ENCODE data around the gene SLC6A20. TPM values are rescaled to one million over a fixed set of nuclear protein-coding genes. Genes with fewer than 3 reads are reported as not detected.

SLC6A20 gene
- not detected in 2 replicates for total RNA-seq

GRCh38 chr3:45795882-45796765 is at the start of gene SLC6A20:
Gene SLC6A20, minus strand, starts transcription at chr3:45796536. Its CDS starts 117 bp downstream, at chr3:45796419.

GRCh38 chr3:45841757-45842491 is 45.6 kb upstream of the SLC6A20 start, which contains the start of gene LZTFL1:
Gene LZTFL1, minus strand, starts transcription at chr3:45842119. Its CDS starts 128 bp downstream, at chr3:45841991.

Other genes starting within 250 kb of the SLC6A20 start
- gene LIMD1, start 201.8 kb downstream of the SLC6A20 start, total RNA-seq: 11.7 and 26.4 TPM in 2 replicates
- 29.1 and 40.7 TPM in 2 replicates for gene SACM1L, start 107.1 kb downstream of the SLC6A20 start, total RNA-seq
- 5.4 and 6.9 TPM in 2 replicates for gene LZTFL1, start 45.6 kb upstream of the SLC6A20 start, total RNA-seq
- not detected in 2 replicates for gene CCR9, start 90.0 kb upstream of the SLC6A20 start, total RNA-seq
- gene CXCR6, start 146.9 kb upstream of the SLC6A20 start, total RNA-seq: not detected in 2 replicates
- gene FYCO1, start 199.3 kb upstream of the SLC6A20 start, total RNA-seq: 18.9 and 22.1 TPM in 2 replicates
- gene XCR1, start 230.9 kb upstream of the SLC6A20 start, total RNA-seq: not detected in 2 replicates